Stimulated activated CD4-positive, alpha-beta T cell treated with anti-CD3 and anti-CD28 coated beads, Interleukin-1b, Interleukin-23, amount 100 ng/mL, for 1 hour (primary cell): ENCODE data around the gene CLMN.
"Not testable (repeated sequence)": the region's sequence is repeated elsewhere in the genome, so short reads cannot be mapped to it uniquely, and the experiment has no call there.

Experiments
- DNase-seq, 2 donors: peaks; one replicate each; pipeline ENCODE4 v3.0.0-alpha.2; 2020; ENCODE audit warnings: low read depth in 2 of 2

Gene CLMN

GRCh38 chr14:95285566-95285965 lies 34.1 kb downstream of the CLMN start:
- DNase-seq: no peak

- not testable (repeated sequence) for DNase-seq
Measured at GRCh38 chr14:95283802-95284201, 35.9 kb downstream of the CLMN start.

- DNase-seq: not testable (repeated sequence)
Measured at GRCh38 chr14:95282986-95283380, 36.7 kb downstream of the CLMN start.

GRCh38 chr14:95282354-95282985 lies 37.2 kb downstream of the CLMN start:
- DNase-seq: no peak

- DNase-seq: no peak
Measured at GRCh38 chr14:95281560-95282176, 38.0 kb downstream of the CLMN start.

GRCh38 chr14:95275494-95275893 lies 44.2 kb downstream of the CLMN start:
- DNase-seq: no peak

GRCh38 chr14:95274874-95275273 lies 44.8 kb downstream of the CLMN start:
- DNase-seq: no peak

- DNase-seq: no peak
Measured at GRCh38 chr14:95274279-95274678, 45.4 kb downstream of the CLMN start.

GRCh38 chr14:95273001-95273978 lies 46.4 kb downstream of the CLMN start:
- DNase-seq: no peak

GRCh38 chr14:95272057-95272456 lies 47.7 kb downstream of the CLMN start:
- DNase-seq: no peak

GRCh38 chr14:95270203-95270602 lies 49.5 kb downstream of the CLMN start:
- no peak for DNase-seq

GRCh38 chr14:95269493-95269892 lies 50.2 kb downstream of the CLMN start:
- DNase-seq: no peak

- no peak for DNase-seq
Measured at GRCh38 chr14:95268350-95268749, 51.4 kb downstream of the CLMN start.

- no peak for DNase-seq
Measured at GRCh38 chr14:95267306-95267705, 52.4 kb downstream of the CLMN start.

- DNase-seq: no peak
Measured at GRCh38 chr14:95265106-95266094, 54.3 kb downstream of the CLMN start.

GRCh38 chr14:95264271-95264973 lies 55.3 kb downstream of the CLMN start:
- DNase-seq: no peak

GRCh38 chr14:95263527-95264231 lies 56.0 kb downstream of the CLMN start:
- no peak for DNase-seq

GRCh38 chr14:95262511-95262891 lies 57.2 kb downstream of the CLMN start:
- no peak for DNase-seq

- no peak for DNase-seq
Measured at GRCh38 chr14:95261616-95262510, 57.8 kb downstream of the CLMN start.
